ENCODE results near the gene IL1RL1.

IL1RL1 gene

DNA sequence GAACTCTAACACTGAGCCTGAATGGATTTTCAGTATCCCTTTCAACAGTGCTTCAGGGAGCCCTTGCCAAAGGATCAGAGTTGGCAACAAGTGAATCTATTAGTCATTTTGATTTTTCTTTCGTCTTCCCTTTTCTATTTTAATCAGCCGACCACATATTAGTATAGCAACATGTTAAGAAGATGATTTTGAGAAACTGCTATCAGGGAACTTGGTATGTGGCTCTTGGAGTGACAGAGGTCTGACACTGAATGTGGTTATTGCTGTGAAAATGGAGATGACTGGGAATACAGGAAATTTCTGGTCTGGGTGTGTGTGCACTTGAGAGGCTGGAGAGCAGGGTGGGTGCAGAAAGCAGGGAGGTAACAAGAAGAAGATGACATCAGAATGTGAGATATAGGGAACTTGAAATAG, 28.7 kb upstream of the IL1RL1 start:
- TF ChIP-seq, protein P1, sequence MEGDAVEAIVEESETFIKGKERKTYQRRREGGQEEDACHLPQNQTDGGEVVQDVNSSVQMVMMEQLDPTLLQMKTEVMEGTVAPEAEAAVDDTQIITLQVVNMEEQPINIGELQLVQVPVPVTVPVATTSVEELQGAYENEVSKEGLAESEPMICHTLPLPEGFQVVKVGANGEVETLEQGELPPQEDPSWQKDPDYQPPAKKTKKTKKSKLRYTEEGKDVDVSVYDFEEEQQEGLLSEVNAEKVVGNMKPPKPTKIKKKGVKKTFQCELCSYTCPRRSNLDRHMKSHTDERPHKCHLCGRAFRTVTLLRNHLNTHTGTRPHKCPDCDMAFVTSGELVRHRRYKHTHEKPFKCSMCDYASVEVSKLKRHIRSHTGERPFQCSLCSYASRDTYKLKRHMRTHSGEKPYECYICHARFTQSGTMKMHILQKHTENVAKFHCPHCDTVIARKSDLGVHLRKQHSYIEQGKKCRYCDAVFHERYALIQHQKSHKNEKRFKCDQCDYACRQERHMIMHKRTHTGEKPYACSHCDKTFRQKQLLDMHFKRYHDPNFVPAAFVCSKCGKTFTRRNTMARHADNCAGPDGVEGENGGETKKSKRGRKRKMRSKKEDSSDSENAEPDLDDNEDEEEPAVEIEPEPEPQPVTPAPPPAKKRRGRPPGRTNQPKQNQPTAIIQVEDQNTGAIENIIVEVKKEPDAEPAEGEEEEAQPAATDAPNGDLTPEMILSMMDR (IDR thresholded peaks at IDR 0.05; ENCODE audit: insufficient read depth, missing control alignments), result no peak
- no peak for DNase-seq (ENCODE audit: insufficient read length, low spot score)
- FAIRE-seq, result no peak

DNA sequence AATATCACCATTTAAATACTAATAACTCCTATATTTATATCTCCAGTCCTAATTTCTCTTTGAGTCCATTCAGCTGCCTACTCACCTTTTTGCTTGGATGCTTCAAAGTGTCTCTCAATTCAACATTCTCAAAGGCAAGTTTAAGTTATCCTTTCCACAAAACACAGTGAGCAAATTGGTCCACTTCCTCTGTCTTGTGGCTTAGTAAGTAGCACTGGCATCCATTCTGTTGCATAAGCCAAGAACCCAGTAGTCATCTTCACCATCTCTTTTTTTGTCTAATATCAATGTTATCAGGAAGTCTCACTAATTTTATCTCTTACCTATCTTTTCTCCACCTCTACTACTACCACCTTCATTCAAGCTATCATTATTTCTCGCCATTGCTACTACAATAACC, 27.4 kb upstream of the IL1RL1 start:
- FAIRE-seq (no peak), DNase-seq (ENCODE audit: insufficient read length, low spot score) (no peak)
- TF ChIP-seq, protein P1 (IDR thresholded peaks at IDR 0.05; ENCODE audit: insufficient read depth, missing control alignments), result no peak

DNA sequence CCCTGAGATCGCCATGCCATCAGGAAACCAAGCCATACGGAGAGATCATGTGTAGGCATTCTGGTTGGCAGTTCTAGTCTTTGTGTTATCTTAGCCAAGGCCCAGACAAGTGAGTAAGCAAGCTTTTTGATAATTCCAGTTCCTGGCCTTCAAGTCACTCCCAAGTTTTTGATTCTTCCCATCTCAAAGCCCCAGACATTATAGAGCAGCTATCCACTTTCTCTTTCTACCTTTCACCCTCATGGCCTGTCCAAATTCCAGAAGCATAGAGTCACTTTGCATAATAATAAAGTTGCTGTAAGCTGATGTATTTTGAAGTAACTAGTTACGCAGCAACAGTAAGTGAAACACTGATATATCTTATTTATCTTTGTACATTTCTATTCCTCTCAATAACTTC, 26.8 kb upstream of the IL1RL1 start:
- TF ChIP-seq, protein P1 (IDR thresholded peaks at IDR 0.05; ENCODE audit: insufficient read depth, missing control alignments), result no peak
- no peak for DNase-seq (ENCODE audit: insufficient read length, low spot score)

DNA sequence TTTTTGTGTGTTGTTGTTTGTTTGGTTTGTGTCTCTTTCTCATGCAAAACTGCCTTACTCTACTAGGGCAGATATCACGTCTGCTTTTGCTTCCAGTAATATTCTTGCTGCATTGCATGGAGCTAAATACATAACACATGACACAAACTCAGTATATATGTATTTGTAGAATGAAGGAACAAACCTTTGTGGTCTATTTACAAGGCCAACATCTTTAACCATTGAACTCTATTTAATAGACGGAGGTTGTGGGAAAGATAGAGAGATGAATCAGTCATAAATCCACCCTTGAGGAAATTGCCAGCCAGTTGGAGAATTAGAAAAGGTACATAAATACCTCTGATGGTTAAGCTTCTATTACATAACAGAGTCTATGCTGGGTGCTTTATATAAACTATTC, 26.0 kb upstream of the IL1RL1 start:
- no peak for FAIRE-seq
- DNase-seq (ENCODE audit: insufficient read length, low spot score), result no peak
- TF ChIP-seq, protein P1 (IDR thresholded peaks at IDR 0.05; ENCODE audit: insufficient read depth, missing control alignments), result no peak

More for the DNA sequence above, 26.8 kb upstream of the IL1RL1 start:
- no peak for FAIRE-seq

DNA sequence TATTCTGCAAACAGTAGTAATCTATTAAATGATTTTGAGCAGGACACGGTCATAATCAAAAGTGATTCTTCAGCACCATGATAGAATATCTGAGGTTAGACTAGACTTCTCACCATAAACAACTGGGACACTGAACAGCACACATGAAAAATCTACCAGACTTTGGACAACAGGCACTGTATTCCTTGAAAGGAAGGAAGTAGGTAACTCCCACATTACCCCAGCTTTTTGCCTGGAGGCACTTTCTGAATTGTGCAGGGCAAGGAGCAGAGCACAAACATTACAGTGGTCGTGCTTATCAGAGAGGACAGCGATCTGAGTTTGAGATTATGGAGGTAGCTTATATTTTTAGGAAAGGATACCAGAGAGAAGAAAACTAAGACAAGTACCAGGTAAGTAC, 25.3 kb upstream of the IL1RL1 start:
- TF ChIP-seq, protein P1 (IDR thresholded peaks at IDR 0.05; ENCODE audit: insufficient read depth, missing control alignments), result no peak
- FAIRE-seq, result no peak
- no peak for DNase-seq (ENCODE audit: insufficient read length, low spot score)

DNA sequence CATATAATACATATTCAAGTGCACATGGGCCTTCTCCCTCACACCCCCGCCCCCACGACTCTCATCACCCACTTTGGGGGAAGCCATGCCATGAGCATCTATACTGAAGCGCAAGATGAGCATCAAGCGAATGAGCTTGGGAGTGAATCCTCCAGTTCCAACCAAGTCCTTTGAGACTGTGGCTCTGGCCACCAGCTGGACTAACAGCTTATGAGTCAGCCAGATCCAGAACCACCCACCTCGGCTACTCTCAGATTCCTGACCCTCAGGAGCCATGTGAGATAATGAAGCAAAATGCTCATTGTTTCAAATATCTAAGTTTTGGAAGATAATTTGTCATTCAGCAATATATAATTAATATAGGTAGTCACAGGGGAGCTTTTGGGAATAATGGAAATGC, 22.2 kb upstream of the IL1RL1 start:
- DNase-seq (ENCODE audit: insufficient read length, low spot score) (no peak), FAIRE-seq (no peak)
- TF ChIP-seq, protein P1 (IDR thresholded peaks at IDR 0.05; ENCODE audit: insufficient read depth, missing control alignments), result no peak

DNA sequence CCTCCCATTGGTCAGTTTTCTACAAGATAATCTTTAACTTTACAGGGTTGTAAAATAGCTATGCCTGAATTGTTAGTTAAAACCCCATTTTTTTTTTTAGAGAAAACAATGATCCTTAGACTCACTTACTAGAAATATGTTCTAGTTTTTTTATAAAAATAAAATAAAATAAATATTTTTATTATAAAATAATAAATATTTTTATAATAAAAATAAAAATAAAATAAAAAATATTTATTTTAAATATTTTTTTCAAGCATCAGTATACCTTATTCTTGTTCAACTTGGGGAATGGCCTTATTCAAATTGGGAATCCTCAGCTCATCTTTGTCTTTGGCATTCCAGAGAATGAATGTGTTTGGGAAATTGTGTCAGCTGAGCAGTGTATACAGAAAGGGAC, 20.8 kb upstream of the IL1RL1 start:
- DNase-seq (ENCODE audit: insufficient read length, low spot score) (no peak), FAIRE-seq (no peak)
- TF ChIP-seq, protein P1 (IDR thresholded peaks at IDR 0.05; ENCODE audit: insufficient read depth, missing control alignments), result no peak
